Measurements from ENCODE around the gene VARS2. TPM values are rescaled to one million over a fixed set of nuclear protein-coding genes. Genes with fewer than 3 reads are reported as not detected.

Gene VARS2
- total and polyA plus RNA-seq, 9 of the 15 experiments (the other 6 are each of a cell fraction or from before 2014, with no cell fraction given), result 1.6 to 53.6 (median 29.9) TPM

- TF ChIP-seq, protein P1, sequence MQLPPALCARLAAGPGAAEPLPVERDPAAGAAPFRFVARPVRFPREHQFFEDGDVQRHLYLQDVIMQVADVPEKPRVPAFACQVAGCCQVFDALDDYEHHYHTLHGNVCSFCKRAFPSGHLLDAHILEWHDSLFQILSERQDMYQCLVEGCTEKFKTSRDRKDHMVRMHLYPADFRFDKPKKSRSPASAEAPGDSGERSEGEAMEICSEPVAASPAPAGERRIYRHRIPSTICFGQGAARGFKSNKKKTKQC (CRISPR knock-in tag; IDR thresholded peaks at IDR 0.05), result no peak
- no peak for TF ChIP-seq KLF13 (tag; IDR thresholded peaks at IDR 0.05; ENCODE audit: borderline replicate concordance, low read depth)
- TF ChIP-seq, protein P2, sequence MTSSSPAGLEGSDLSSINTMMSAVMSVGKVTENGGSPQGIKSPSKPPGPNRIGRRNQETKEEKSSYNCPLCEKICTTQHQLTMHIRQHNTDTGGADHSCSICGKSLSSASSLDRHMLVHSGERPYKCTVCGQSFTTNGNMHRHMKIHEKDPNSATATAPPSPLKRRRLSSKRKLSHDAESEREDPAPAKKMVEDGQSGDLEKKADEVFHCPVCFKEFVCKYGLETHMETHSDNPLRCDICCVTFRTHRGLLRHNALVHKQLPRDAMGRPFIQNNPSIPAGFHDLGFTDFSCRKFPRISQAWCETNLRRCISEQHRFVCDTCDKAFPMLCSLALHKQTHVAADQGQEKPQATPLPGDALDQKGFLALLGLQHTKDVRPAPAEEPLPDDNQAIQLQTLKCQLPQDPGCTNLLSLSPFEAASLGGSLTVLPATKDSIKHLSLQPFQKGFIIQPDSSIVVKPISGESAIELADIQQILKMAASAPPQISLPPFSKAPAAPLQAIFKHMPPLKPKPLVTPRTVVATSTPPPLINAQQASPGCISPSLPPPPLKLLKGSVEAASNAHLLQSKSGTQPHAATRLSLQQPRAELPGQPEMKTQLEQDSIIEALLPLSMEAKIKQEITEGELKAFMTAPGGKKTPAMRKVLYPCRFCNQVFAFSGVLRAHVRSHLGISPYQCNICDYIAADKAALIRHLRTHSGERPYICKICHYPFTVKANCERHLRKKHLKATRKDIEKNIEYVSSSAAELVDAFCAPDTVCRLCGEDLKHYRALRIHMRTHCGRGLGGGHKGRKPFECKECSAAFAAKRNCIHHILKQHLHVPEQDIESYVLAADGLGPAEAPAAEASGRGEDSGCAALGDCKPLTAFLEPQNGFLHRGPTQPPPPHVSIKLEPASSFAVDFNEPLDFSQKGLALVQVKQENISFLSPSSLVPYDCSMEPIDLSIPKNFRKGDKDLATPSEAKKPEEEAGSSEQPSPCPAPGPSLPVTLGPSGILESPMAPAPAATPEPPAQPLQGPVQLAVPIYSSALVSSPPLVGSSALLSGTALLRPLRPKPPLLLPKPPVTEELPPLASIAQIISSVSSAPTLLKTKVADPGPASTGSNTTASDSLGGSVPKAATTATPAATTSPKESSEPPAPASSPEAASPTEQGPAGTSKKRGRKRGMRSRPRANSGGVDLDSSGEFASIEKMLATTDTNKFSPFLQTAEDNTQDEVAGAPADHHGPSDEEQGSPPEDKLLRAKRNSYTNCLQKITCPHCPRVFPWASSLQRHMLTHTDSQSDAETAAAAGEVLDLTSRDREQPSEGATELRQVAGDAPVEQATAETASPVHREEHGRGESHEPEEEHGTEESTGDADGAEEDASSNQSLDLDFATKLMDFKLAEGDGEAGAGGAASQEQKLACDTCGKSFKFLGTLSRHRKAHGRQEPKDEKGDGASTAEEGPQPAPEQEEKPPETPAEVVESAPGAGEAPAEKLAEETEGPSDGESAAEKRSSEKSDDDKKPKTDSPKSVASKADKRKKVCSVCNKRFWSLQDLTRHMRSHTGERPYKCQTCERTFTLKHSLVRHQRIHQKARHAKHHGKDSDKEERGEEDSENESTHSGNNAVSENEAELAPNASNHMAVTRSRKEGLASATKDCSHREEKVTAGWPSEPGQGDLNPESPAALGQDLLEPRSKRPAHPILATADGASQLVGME (CRISPR knock-in tag; IDR thresholded peaks at IDR 0.05), result 0 out of 2 replicates have a peak, but pooled peaks have one; percentile 40
- peak; percentile 59; the same call in 1 of the 2 replicates for TF ChIP-seq MEF2D (tag; conservative IDR thresholded peaks at IDR 0.05; ENCODE audit: low read depth)
- TF ChIP-seq ZNF75A (CRISPR knock-in tag; IDR thresholded peaks at IDR 0.05), result no peak
- TF ChIP-seq NONO (IDR thresholded peaks at IDR 0.05; ENCODE audit: low read depth in 2 of 2, low read length in 1 of 2), result no peak
- 0 out of 2 replicates have a peak, but pooled peaks have one; percentile 42 for TF ChIP-seq ESRRA (IDR thresholded peaks at IDR 0.05; ENCODE audit: borderline replicate concordance, low read depth)
- no peak for TF ChIP-seq ZNF778 (CRISPR knock-in tag; IDR thresholded peaks at IDR 0.05)
- no peak for TF ChIP-seq ATF1 (CRISPR knock-in tag; IDR thresholded peaks at IDR 0.05)
- TF ChIP-seq ATF1 (tag; IDR thresholded peaks at IDR 0.05), result 0 out of 2 replicates have a peak, but pooled peaks have one; percentile 46
- TF ChIP-seq HBP1 (CRISPR knock-in tag; IDR thresholded peaks at IDR 0.05), result no peak
- no peak for TF ChIP-seq SREBF1 (IDR thresholded peaks at IDR 0.05; ENCODE audit: borderline replicate concordance, low read depth, low read length)
- TF ChIP-seq TRIM25 (IDR thresholded peaks at IDR 0.05; ENCODE audit: borderline replicate concordance), result no peak
- TF ChIP-seq ZNF174 (CRISPR knock-in tag; IDR thresholded peaks at IDR 0.05), result no peak
Measured at GRCh38 chr6:30875244-30876038, 38.6 kb upstream of the VARS2 start (continued).

Data from K562 (cell line).